SK-N-DZ (cell line): Measurements from ENCODE around the gene CAP2.

Experiments used
- small RNA-seq, 2 experiments: library from RNA; depleted of rRNA; stranded (forward); fragments of <200 nt; gene quantifications; one replicate each; pipeline ENCODE3, GENCODE V24; 2014

Gene CAP2

Small RNA genes lying within 50 kb of the gene (small RNA-seq; reads per million reads assigned to genes)
- gene SUMO2P13, result 0 reads per million in 2 experiments
